HG03521 (cell line): ENCODE data around the gene RPS3A.
"Not testable (repeated sequence)": the region's sequence is repeated elsewhere in the genome, so short reads cannot be mapped to it uniquely, and the experiment has no call there.

ENCODE experiments used
- ATAC-seq: cut with Tn5 transposase; IDR thresholded peaks from one replicate; pipeline ENCODE4 v1.9.1; 2021; ENCODE audit warnings: mild to moderate bottlenecking, moderate library complexity; ENCODE audit not compliant: unreplicated experiment

Gene RPS3A

GRCh38 chr4:151099229-151099975, at the start of gene RPS3A:
Gene RPS3A (plus strand): TSS chr4:151099628. CDS start chr4:151099653, 25 bp downstream.
- peak; percentile 96 for ATAC-seq

DNA sequence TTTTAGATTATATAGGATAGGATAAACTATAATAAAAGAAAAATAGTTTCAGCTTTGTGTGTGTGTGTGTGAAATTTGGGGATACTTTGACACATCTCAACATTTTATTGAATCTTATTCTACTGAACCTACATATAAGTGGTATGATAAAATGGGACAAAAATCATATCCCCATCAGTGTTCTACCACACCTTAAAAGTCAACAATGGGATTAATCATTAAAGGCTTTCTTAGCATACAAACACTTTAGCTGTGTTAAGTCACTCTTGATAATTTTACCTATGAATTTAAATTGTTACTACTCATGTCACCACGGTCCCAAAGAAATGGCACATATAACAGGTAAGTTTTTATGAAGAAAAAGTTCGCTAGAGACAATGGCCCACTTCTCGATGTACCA, 46.6 kb upstream of the RPS3A start:
- ATAC-seq = no peak

GRCh38 chr4:151055539-151055938, 43.9 kb upstream of the RPS3A start:
- no peak for ATAC-seq

DNA sequence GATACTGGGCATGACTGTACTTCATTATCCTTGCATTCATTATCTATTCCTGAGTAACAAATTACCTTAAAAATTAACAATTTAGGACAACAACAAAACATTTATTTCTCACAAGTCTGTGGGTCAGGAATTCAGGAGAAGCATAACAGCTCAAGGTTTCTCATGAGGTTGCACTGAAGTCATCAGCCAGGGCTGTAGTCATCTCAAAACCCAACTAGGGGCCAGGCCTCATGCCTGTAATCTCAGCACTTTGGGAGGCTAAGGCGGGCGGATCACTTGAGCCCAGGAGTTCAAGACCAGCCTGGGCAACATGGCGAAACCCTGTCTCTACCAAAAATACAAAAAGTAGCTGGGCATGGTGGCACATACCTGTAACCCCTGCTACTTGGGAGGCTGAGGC, 36.3 kb upstream of the RPS3A start:
- not testable (repeated sequence) for ATAC-seq

GRCh38 chr4:151067316-151067970, 32.0 kb upstream of the RPS3A start:
- no peak for ATAC-seq

DNA sequence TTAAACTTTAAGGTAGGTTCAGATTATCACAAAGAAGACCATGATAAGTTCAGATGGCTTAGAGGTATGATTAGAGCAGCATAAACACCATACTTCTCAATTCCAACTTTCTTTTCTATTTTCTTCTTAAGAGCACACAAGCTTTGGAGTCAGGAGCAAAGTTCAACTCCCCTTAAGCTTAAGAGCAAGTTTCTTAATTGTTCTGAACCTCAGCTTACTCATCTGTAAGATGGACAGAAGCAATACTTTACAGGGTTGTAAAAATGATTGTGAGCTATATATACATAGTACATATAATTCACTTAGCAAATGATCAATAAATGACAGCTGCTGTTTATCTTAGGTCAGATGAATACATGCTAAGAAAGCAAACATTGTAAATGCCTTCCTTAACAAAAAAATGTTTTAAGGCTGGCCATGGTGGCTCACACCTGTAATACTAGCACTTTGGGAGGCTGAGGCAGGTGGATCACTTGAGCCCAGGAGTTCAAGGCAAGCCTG, 25.0 kb upstream of the RPS3A start:
- no peak for ATAC-seq

GRCh38 chr4:151077978-151078377, 21.4 kb upstream of the RPS3A start:
- ATAC-seq = not testable (repeated sequence)

- no peak for ATAC-seq
Measured at GRCh38 chr4:151087467-151087866, 12.0 kb upstream of the RPS3A start.

DNA sequence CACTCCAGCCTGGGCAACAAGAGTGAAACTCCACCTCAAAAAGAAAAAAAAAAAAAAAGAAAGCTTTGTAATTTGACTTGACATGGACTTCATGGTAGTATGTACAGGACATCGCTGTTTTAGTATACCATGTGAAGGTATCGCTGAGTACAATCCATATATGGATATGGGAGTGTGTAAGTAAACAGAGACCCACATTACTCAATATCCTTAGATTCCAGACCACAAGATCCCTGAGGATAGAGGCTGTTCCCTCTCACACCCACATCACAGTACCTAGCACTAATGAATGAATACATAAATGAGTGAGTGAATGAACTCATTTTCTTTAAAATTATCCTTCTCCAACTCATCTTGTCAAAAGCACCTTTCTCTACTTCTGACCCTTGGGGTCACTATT, 8.4 kb upstream of the RPS3A start:
- ATAC-seq = no peak

GRCh38 chr4:151092488-151092887, 6.9 kb upstream of the RPS3A start:
- no peak for ATAC-seq

DNA sequence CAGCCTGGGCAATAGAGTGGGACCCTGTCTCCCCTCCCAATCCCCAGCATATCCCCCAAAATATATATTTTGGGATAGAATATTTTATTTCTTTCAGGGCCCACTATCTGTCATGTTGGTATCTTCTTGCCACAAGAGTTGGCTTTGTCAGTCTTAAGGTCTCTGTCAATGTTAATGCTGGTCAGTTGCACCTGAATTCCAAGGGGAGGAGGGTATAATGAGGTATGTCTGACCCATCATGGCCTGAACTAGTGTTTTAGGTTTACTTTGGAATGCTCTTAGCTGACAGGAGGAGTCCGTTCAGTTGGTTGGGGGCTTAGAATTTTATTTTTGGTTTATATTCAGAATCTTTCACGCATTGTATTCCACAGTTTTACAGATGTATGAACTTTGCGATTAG, 6.2 kb upstream of the RPS3A start:
- no peak for ATAC-seq

DNA sequence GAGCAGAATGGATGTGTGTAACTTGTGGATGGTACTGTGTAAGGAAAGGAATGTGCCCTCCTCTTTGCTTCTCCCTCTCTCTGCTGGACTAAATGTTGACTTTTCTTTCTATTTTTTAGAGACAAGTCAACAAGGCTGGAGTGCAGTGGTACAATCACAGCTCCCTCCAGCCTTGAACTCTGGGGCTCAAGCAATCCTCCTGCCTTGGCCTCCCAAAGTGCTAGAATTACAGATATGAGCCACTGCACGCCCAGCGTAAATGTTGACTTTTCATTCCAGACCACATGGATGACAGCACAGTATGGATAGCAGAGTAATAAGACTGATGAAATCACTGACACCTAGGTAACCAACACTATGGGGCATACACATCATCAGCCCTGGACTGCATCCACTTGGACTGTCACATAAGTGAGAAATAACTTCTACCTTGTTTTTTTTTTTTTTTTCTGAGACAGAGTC, 5.1 kb upstream of the RPS3A start:
- ATAC-seq = no peak

DNA sequence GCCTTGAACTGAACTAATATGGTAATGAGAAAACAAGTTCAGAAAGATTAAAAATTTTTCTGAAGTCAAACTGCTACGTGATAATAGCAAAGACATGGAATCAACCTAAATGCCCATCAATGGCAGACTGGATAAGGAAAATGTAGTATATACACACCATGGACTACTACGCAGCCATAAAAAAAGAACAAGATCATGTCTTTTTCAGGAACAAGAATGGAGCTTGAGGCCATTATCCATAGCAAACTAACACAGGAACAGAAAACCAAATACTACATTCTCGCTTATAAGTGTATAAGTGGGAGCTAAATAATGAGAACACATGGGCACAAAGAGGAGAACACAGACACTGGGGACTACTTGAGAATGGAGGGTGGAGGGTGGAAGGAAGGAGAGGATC, 4.3 kb upstream of the RPS3A start:
- ATAC-seq = no peak

DNA sequence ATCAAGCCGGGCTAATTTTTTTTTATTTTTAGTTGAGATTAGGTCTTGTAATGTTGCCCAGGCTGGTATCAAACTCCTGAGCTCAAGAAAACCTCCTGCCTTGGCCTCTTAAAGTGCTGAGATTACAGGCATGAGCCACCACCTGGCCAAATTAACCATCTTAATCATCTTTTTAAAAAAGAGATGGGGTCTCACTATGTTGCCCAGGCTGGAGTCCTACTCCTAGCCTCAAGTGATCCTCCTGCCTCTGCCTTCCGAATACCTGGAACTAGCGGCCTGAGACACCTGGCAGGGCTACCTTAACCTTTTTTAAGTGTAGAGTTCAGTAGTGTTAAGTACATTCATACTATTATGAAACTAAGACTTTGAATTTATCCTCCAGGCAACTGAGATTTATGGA, 1.7 kb upstream of the RPS3A start:
- ATAC-seq = no peak

DNA sequence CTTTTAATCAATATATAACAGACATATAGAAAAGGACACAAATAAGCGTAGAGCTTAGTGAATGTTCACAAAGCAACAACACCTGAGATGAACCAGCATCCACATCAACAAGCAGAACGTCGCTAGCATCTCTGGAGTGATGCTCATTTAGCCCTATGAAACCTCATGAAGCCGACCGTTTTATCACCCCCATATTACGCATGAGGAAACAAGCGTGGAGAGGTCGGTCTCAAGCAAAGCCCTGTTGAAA, 524 bp upstream of the RPS3A start:
- no peak for ATAC-seq

GRCh38 chr4:151099976-151100417, 569 bp downstream of the RPS3A start:
- ATAC-seq = no peak

DNA sequence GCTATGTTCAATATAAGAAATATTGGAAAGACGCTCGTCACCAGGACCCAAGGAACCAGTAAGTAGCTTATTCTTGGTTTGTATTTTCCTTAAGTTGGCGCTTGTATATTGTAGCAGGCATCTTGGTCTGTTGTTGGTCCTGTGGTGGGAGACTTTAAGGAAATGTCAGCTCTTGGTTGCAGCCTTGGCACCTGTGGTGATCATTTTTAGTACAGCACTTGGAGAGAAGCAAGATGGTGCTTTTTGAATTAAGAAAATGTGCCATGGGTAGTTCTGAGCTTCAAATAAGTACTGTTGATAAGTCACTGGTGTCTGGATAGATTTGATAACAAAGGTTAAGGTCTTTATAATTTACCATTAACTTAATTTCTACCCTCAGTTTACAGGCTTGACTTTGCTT, 1.1 kb downstream of the RPS3A start:
- ATAC-seq = no peak

GRCh38 chr4:151103758-151104157, 4.3 kb downstream of the RPS3A start:
- no peak for ATAC-seq

DNA sequence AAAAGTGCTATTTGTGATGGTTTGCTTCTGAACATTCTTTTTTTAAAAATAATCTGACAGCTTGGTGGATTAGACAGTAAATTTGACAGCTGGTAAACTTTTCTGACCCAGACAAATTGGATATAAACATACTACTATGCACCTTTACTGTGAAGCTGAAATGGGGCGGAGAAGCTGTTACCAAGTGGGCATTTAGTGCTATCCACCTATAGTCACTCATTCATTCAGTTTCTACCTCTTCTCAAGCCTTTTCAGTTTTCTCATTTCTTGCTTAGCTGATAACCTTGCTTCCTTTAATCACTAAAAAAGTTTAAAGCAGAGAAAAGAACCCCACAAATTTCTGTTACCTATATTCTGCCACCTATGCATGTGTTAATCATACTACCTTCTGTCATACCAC, 5.2 kb downstream of the RPS3A start:
- no peak for ATAC-seq

GRCh38 chr4:151105454-151106032, 6.1 kb downstream of the RPS3A start:
- no peak for ATAC-seq

- ATAC-seq = no peak
Measured at GRCh38 chr4:151107063-151107462, 7.6 kb downstream of the RPS3A start.

GRCh38 chr4:151110236-151110635, 10.8 kb downstream of the RPS3A start:
- no peak for ATAC-seq
